Measurements from ENCODE around the gene KCNK13.
A peak's percentile ranks its signal among the peaks of the same experiment; 100 is the strongest.
"Not testable (repeated sequence)": the region's sequence is repeated elsewhere in the genome, so short reads cannot be mapped to it uniquely, and the experiment has no call there.

The KCNK13 gene

GRCh38 chr14:90191585-90191984, 129.8 kb downstream of the KCNK13 start:
- H3K4me1 Mint-ChIP-seq: no peaks in the 10 kb centered on the region

GRCh38 chr14:90193925-90194324, 132.1 kb downstream of the KCNK13 start:
- Mint-ChIP-seq H3K27ac (no peak overlapping the region), H3K4me1 (no peaks in the 10 kb centered on the region), H3K27me3 (ENCODE audit: low read depth) (peaks cover 24% of the 10 kb centered on the region), H3K36me3 (ENCODE audit: low read depth) (no peaks in the 10 kb centered on the region), H3K4me3 (no peak overlapping the region), H3K9me3 (peaks cover 1% of the 10 kb centered on the region)
- peak in 1 of 3 experiments; percentile 15 for TF ChIP-seq CTCF (IDR thresholded peaks at IDR 0.05; ENCODE audit: unreplicated experiment in 3 of 3)

More at GRCh38 chr14:90191585-90191984, 129.8 kb downstream of the KCNK13 start:
- no peak overlapping the region for H3K4me3 Mint-ChIP-seq
- peaks cover 8% of the 10 kb centered on the region for H3K9me3 Mint-ChIP-seq
- TF ChIP-seq CTCF (IDR thresholded peaks at IDR 0.05; ENCODE audit: unreplicated experiment in 3 of 3): no peak
- H3K27ac Mint-ChIP-seq: no peak overlapping the region
- H3K27me3 Mint-ChIP-seq (ENCODE audit: low read depth): peaks cover 31% of the 10 kb centered on the region
- H3K36me3 Mint-ChIP-seq (ENCODE audit: low read depth): no peaks in the 10 kb centered on the region

- Mint-ChIP-seq H3K27ac (no peak overlapping the region), H3K4me3 (no peak overlapping the region), H3K27me3 (ENCODE audit: low read depth) (peaks cover 25% of the 10 kb centered on the region), H3K4me1 (no peaks in the 10 kb centered on the region), H3K9me3 (no peaks in the 10 kb centered on the region), H3K36me3 (ENCODE audit: low read depth) (no peaks in the 10 kb centered on the region)
- no peak for TF ChIP-seq CTCF (IDR thresholded peaks at IDR 0.05; ENCODE audit: unreplicated experiment in 3 of 3)
These were observed 132.9 kb downstream of the KCNK13 start for GRCh38 chr14:90194706-90195105.

- Mint-ChIP-seq H3K27me3 (ENCODE audit: low read depth) (peaks cover 25% of the 10 kb centered on the region), H3K9me3 (no peaks in the 10 kb centered on the region), H3K36me3 (ENCODE audit: low read depth) (no peaks in the 10 kb centered on the region), H3K4me3 (no peak overlapping the region), H3K4me1 (no peaks in the 10 kb centered on the region), H3K27ac (no peak overlapping the region)
- TF ChIP-seq CTCF (IDR thresholded peaks at IDR 0.05; ENCODE audit: unreplicated experiment in 3 of 3): no peak
These were observed 136.8 kb downstream of the KCNK13 start for GRCh38 chr14:90198541-90199060.

GRCh38 chr14:90200546-90200945, 138.8 kb downstream of the KCNK13 start:
- H3K9me3 Mint-ChIP-seq; H3K36me3 Mint-ChIP-seq (ENCODE audit: low read depth); H3K27ac Mint-ChIP-seq; H3K4me3 Mint-ChIP-seq; H3K4me1 Mint-ChIP-seq: not testable (repeated sequence)
- H3K27me3 Mint-ChIP-seq (ENCODE audit: low read depth): peaks cover 11% of the 10 kb centered on the region

- no peaks in the 10 kb centered on the region for H3K36me3 Mint-ChIP-seq (ENCODE audit: low read depth)
- peaks cover 6% of the 10 kb centered on the region for H3K9me3 Mint-ChIP-seq
- no peak overlapping the region for H3K27ac Mint-ChIP-seq
- no peak overlapping the region for H3K4me3 Mint-ChIP-seq
- no peak for TF ChIP-seq CTCF (IDR thresholded peaks at IDR 0.05; ENCODE audit: unreplicated experiment in 3 of 3)
- no peaks in the 10 kb centered on the region for H3K4me1 Mint-ChIP-seq
- H3K27me3 Mint-ChIP-seq (ENCODE audit: low read depth): peaks cover 6% of the 10 kb centered on the region
These were observed 139.6 kb downstream of the KCNK13 start for GRCh38 chr14:90201344-90201743.

All from nephron (organoid).